Measurements from ENCODE around the gene CD2. TPM values are rescaled to one million over a fixed set of nuclear protein-coding genes. Genes with fewer than 3 reads are reported as not detected.
"Not testable (repeated sequence)": the region's sequence is repeated elsewhere in the genome, so short reads cannot be mapped to it uniquely, and the experiment has no call there.

CD2 gene
- total RNA-seq, 1 donor from 2014 or later, result not detected

DNA sequence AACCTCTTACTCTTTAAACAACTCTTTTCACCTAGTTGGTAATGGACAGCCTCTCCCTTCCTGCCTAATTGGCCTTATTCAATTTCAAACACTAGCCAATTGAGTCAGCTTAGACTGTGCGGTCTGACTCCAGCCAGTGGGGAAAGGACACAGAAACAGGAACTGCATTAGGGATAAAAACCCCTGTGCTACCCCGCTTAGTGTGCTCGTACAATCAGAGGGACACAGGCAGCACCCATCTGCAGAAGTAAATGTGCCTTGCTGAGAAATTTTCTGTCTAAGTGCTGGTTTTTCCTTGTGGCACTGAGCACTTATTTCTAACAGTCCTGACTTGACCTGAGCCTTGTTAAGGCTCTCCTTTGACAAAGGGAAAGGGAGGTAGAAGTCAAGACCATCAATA lies 6.0 kb upstream of the CD2 start:
- TF ChIP-seq CTCF (IDR thresholded peaks at IDR 0.05; ENCODE audit: insufficient read depth, low read length, poor library complexity, severe bottlenecking), result no peak
- H3K27me3 ChIP-seq (ENCODE audit: control insufficient read depth, insufficient read depth, low read length), result no peaks in the 10 kb centered on the region
- no peak overlapping the region for H3K4me3 ChIP-seq (ENCODE audit: low read depth, low read length)
- no peaks in the 10 kb centered on the region for H3K36me3 ChIP-seq (ENCODE audit: control insufficient read depth, insufficient read depth, low read length)
- no peak for DNase-seq (ENCODE audit: low read depth)

GRCh38 chr1:116751146-116751545 lies 3.1 kb upstream of the CD2 start:
- no peak for DNase-seq (ENCODE audit: low read depth)
- no peak for TF ChIP-seq CTCF (IDR thresholded peaks at IDR 0.05; ENCODE audit: insufficient read depth, low read length, poor library complexity, severe bottlenecking)
- Histone ChIP-seq H3K4me3 (ENCODE audit: low read depth, low read length) (no peak overlapping the region), H3K36me3 (ENCODE audit: control insufficient read depth, insufficient read depth, low read length) (no peaks in the 10 kb centered on the region), H3K27me3 (ENCODE audit: control insufficient read depth, insufficient read depth, low read length) (no peaks in the 10 kb centered on the region)

GRCh38 chr1:116751621-116752020 lies 2.6 kb upstream of the CD2 start:
- no peak overlapping the region for H3K4me3 ChIP-seq (ENCODE audit: low read depth, low read length)
- no peaks in the 10 kb centered on the region for H3K36me3 ChIP-seq (ENCODE audit: control insufficient read depth, insufficient read depth, low read length)
- H3K27me3 ChIP-seq (ENCODE audit: control insufficient read depth, insufficient read depth, low read length), result no peaks in the 10 kb centered on the region
- no peak for DNase-seq (ENCODE audit: low read depth)
- TF ChIP-seq CTCF (IDR thresholded peaks at IDR 0.05; ENCODE audit: insufficient read depth, low read length, poor library complexity, severe bottlenecking), result no peak

DNA sequence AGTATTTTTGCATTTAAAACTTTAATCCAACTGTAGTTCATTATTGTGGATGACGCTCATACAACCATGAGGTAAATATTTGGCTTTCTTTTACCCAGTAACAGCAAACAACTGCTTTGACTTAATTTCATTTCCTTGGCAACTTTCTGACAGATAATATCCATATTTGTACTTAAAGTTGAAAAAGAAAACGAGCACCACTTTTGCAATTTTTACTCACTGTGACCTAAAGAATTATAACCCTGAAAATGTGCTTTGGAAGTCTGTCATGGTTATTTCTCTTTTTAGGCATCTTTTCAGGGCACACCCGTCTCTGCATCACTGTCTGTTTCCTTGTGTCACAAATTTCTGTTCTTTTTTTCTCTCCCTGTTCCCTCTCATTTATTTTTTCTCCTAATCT lies 918 bp upstream of the CD2 start:
- no peak for TF ChIP-seq CTCF (IDR thresholded peaks at IDR 0.05; ENCODE audit: insufficient read depth, low read length, poor library complexity, severe bottlenecking)
- no peaks in the 10 kb centered on the region for H3K27me3 ChIP-seq (ENCODE audit: control insufficient read depth, insufficient read depth, low read length)
- H3K4me3 ChIP-seq (ENCODE audit: low read depth, low read length), result no peak overlapping the region
- H3K36me3 ChIP-seq (ENCODE audit: control insufficient read depth, insufficient read depth, low read length), result no peaks in the 10 kb centered on the region
- DNase-seq (ENCODE audit: low read depth), result no peak

- TF ChIP-seq CTCF (IDR thresholded peaks at IDR 0.05; ENCODE audit: insufficient read depth, low read length, poor library complexity, severe bottlenecking), result no peak
- DNase-seq (ENCODE audit: low read depth), result no peak
- Histone ChIP-seq H3K36me3 (ENCODE audit: control insufficient read depth, insufficient read depth, low read length) (no peaks in the 10 kb centered on the region), H3K4me3 (ENCODE audit: low read depth, low read length) (no peak overlapping the region), H3K27me3 (ENCODE audit: control insufficient read depth, insufficient read depth, low read length) (no peaks in the 10 kb centered on the region)
These were observed 836 bp downstream of the CD2 start for GRCh38 chr1:116755066-116755465.

DNA sequence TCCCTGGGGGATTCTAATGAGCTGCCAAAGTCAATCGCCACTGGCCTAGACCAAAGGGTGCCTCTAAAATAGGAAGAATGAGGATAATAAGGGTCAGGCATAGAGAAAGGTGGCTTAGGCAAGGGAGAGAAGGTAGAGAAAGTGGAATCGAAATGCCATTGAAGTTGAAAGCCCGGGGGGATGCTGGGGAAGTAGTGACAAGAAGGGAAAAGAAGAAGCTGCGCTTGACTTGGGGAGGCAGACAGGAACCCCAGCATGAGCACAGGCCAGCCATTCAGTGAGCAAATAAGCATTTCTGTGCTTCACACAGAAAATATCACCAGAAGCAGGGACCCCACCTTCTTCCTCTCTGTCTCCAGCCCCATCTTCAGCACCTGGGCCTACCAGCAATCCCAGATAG lies 1.5 kb downstream of the CD2 start:
- Histone ChIP-seq H3K36me3 (ENCODE audit: control insufficient read depth, insufficient read depth, low read length) (no peaks in the 10 kb centered on the region), H3K4me3 (ENCODE audit: low read depth, low read length) (no peak overlapping the region), H3K27me3 (ENCODE audit: control insufficient read depth, insufficient read depth, low read length) (no peaks in the 10 kb centered on the region)
- no peak for DNase-seq (ENCODE audit: low read depth)
- no peak for TF ChIP-seq CTCF (IDR thresholded peaks at IDR 0.05; ENCODE audit: insufficient read depth, low read length, poor library complexity, severe bottlenecking)

- H3K27me3 ChIP-seq (ENCODE audit: control insufficient read depth, insufficient read depth, low read length); DNase-seq (ENCODE audit: low read depth); H3K4me3 ChIP-seq (ENCODE audit: low read depth, low read length); H3K36me3 ChIP-seq (ENCODE audit: control insufficient read depth, insufficient read depth, low read length): not testable (repeated sequence)
These were observed 1.9 kb downstream of the CD2 start for GRCh38 chr1:116756092-116756491.

DNA sequence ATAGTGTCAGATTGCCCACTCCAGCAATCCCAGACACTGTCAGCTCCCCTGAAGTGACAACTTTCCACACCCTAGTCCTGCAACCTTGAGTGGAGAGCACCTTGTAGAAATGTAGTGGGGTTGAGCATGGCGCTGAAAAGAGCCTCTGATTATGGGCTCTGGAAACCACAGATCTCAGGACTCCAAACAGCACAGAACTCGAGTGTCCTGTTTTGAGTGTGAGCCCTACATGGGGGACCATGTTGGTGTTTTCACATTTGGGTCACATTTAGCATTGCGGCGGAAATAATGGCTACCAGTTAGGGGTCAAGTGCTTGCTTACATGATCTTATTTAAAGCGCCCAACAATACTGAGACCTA lies 4.2 kb downstream of the CD2 start:
- not testable (repeated sequence) for DNase-seq (ENCODE audit: low read depth); H3K4me3 ChIP-seq (ENCODE audit: low read depth, low read length); H3K27me3 ChIP-seq (ENCODE audit: control insufficient read depth, insufficient read depth, low read length); H3K36me3 ChIP-seq (ENCODE audit: control insufficient read depth, insufficient read depth, low read length)
